ENCODE measurements around the gene EIF4B. TPM values are rescaled to one million over a fixed set of nuclear protein-coding genes. Genes with fewer than 3 reads are reported as not detected.

EIF4B gene
- total and polyA plus RNA-seq, 9 of the 15 experiments (the other 6 are each of a cell fraction or from before 2014, with no cell fraction given): 138 to 669 (median 552) TPM

DNA sequence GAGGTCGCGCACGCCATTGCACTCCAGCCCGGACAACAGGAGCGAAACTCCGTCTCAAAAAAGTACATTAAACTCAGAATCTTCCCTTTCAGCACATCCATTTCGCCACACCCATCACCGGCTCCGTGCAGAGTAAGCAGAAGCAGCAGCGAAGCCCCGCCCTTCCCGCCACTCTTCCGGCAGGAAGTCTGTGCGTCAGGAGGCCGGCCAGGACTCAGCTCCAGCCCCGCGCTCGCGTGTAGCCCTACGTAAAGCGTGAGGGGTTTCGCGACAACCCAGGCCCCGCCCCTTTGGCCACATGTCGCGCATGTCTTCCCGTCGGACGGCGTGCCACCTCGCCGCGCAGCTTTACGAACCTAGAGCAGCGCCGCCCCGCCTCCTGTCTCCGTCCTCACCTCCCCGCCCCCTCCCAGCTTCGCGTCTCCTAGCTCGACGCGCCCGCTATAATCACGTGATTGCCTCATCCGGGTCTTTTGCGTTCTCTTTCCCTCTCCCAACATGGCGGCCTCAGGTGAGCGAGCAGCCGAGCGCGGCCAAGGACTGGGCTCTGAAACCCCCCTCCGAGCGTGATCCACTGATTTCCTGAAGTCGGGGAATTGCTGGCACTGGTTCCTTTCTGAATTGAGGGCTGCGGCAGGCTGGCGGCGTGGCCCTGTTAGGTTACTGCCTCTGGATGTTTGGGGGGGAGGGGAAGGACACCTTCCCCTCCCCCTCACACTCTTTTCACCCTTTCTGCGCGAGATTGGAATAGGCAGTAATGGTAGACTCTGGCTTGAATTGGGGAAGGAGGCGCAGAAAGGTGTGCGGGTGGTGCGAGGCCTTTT is at the start of gene EIF4B (continued):
- TF ChIP-seq CREB3L1 (IDR thresholded peaks at IDR 0.05; ENCODE audit: borderline replicate concordance, low read depth) (peak; percentile 83), CHD1 (IDR thresholded peaks at IDR 0.05; ENCODE audit: low read length) (peak; percentile 83), ELK1 (CRISPR knock-in tag; IDR thresholded peaks at IDR 0.05) (no peak), CBX1 (IDR thresholded peaks at IDR 0.05; ENCODE audit: low read depth) (no peak; the same call in 1 of the 2 replicates), NFE2 (IDR thresholded peaks at IDR 0.05; ENCODE audit: low read depth) (no peak), NKRF (IDR thresholded peaks at IDR 0.05; ENCODE audit: borderline replicate concordance) (no peak), BMI1 (IDR thresholded peaks at IDR 0.05; ENCODE audit: low read length) (no peak), SLC30A9 (CRISPR knock-in tag; IDR thresholded peaks at IDR 0.05) (no peak), DACH1 (IDR thresholded peaks at IDR 0.05; ENCODE audit: partially characterized antibody) (no peak), ZNF778 (CRISPR knock-in tag; IDR thresholded peaks at IDR 0.05) (no peak), SRF (CRISPR knock-in tag; IDR thresholded peaks at IDR 0.05) (no peak), PHF8 (IDR thresholded peaks at IDR 0.05; ENCODE audit: borderline replicate concordance, low read length) (peak; percentile 75; the same call in 1 of the 2 replicates), KDM5B (IDR thresholded peaks at IDR 0.05; ENCODE audit: insufficient replicate concordance, low read depth, low read length) (peak; percentile 42), ZBTB7A (IDR thresholded peaks at IDR 0.05; ENCODE audit: borderline replicate concordance, control insufficient read depth, low read depth, low read length) (no peak), PCBP2 (IDR thresholded peaks at IDR 0.05; ENCODE audit: low read depth, low read length, poor library complexity, severe bottlenecking) (no peak), RBM17 (IDR thresholded peaks at IDR 0.05; ENCODE audit: borderline replicate concordance, low read depth, low read length) (no peak), HDAC2 (IDR thresholded peaks at IDR 0.05) (peak; percentile 14; the same call in 1 of the 2 replicates), MAFF (IDR thresholded peaks at IDR 0.05; ENCODE audit: low read length) (0 out of 2 replicates have a peak, but pooled peaks have one; percentile 7)
- TF ChIP-seq, protein P1, sequence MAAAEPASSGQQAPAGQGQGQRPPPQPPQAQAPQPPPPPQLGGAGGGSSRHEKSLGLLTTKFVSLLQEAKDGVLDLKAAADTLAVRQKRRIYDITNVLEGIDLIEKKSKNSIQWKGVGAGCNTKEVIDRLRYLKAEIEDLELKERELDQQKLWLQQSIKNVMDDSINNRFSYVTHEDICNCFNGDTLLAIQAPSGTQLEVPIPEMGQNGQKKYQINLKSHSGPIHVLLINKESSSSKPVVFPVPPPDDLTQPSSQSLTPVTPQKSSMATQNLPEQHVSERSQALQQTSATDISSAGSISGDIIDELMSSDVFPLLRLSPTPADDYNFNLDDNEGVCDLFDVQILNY (CRISPR knock-in tag; IDR thresholded peaks at IDR 0.05): no peak
- TF ChIP-seq, protein P2, sequence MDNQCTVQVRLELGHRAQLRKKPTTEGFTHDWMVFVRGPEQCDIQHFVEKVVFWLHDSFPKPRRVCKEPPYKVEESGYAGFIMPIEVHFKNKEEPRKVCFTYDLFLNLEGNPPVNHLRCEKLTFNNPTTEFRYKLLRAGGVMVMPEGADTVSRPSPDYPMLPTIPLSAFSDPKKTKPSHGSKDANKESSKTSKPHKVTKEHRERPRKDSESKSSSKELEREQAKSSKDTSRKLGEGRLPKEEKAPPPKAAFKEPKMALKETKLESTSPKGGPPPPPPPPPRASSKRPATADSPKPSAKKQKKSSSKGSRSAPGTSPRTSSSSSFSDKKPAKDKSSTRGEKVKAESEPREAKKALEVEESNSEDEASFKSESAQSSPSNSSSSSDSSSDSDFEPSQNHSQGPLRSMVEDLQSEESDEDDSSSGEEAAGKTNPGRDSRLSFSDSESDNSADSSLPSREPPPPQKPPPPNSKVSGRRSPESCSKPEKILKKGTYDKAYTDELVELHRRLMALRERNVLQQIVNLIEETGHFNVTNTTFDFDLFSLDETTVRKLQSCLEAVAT (IDR thresholded peaks at IDR 0.05): peak in 1 of 2 experiments; percentile 35; a peak in 1 of 4 replicates
